HG02884 (cell line): ENCODE results near the gene KLHL29.
"Not testable (repeated sequence)": the region's sequence is repeated elsewhere in the genome, so short reads cannot be mapped to it uniquely, and the experiment has no call there.

ENCODE experiments used
- ATAC-seq: cut with Tn5 transposase; IDR thresholded peaks from one replicate; pipeline ENCODE4 v1.9.1; 2021; ENCODE audit warnings: mild to moderate bottlenecking, moderate library complexity; ENCODE audit not compliant: unreplicated experiment

KLHL29 gene

DNA sequence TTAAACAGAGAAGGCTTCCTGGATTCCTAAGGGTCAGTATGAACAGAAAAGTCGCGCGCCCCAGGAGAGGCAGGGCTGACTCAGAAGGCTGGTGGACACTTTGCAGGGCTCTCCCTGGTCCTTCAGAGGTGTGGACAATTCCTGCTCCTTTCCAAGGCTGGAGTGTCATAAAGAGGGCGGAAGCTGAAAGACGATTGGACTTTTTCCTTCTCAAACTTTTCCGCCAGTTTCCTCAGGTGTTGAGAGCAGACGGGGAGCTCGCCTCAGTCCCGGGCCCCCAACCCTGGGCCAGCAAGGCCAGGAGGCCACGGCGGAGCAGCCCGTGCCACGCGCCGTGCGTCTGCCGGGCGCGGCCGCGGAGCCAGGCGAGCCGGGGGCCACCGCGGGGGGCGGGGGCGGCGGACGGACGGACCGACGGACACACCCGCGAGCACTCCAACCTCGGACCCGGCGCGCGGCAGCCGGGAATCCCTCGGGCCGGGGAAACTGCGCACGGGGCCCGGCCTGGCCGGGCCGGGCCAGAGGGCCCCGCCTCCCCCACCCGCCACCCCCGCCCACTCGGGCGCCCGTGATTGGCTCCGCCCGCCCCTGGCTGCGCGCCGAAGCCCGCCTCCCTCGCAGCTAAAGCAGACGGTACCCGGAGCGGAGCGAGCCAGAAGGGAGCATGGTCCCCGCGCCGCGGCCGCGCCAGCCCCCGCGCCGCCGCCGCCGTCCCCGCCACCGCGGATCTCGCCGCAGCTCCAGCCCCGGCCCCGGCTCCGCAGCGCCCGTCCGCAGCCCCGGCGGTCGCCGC, at the start of gene KLHL29:
TSS of gene KLHL29 (plus strand) at position 629 of the 793 bp plus-strand sequence. CDS start 177,018 bp downstream, outside the sequence.
- peak; percentile 50 for ATAC-seq

- ATAC-seq: no peak
Measured at GRCh38 chr2:23335550-23335949, 49.4 kb upstream of the KLHL29 start.

DNA sequence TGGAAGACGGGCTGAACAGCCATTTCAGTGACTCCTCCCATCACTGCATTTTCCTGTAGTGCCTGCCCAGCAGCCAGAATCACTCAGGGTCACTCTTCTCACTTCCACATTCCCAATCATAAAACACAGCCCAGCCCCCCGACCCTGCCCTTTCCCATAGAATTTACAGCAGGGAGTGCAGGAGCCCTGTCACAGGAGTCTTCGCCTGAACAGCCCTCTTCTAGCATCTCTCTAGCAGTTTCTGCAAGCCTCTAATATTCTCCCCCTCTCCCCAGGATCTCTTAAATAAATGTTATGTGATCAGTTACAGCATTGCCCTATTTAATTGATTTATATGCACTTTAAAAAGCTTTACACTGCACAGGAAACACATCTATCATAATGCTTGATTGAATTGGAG, 42.9 kb upstream of the KLHL29 start:
- ATAC-seq: no peak

GRCh38 chr2:23346029-23346428, 39.0 kb upstream of the KLHL29 start:
- no peak for ATAC-seq

- ATAC-seq: no peak
Measured at GRCh38 chr2:23346781-23347180, 38.2 kb upstream of the KLHL29 start.

DNA sequence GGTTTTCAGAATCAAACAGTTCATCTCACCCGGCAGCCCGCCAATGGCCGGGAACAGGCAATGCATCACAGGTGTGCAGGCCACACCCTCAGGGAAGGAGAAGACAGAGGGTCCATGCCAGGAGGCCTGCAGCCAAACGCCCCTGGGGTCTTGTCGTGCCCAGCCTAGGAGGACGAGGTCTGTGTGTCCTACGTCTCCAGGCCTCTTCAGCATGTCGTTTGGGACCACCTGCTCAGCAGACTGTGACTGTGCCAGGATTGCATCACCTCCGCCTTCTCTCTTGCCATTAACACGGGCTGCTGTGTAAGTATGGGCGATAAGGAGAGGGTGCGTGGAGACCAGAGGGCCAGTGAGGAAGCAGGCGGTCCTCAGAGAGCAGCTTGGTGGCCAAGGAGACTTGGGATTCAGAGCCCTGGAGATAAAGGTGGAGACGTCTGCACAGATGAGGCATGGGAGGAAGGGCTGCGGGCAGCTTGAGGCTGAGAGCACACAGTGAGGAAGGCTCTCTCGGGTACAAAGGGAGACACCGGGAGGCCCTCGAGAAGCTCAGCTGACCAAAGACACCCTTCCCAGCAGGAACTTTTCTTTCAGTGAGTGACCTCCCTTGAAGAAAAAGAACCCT, 37.4 kb upstream of the KLHL29 start:
- no peak for ATAC-seq

DNA sequence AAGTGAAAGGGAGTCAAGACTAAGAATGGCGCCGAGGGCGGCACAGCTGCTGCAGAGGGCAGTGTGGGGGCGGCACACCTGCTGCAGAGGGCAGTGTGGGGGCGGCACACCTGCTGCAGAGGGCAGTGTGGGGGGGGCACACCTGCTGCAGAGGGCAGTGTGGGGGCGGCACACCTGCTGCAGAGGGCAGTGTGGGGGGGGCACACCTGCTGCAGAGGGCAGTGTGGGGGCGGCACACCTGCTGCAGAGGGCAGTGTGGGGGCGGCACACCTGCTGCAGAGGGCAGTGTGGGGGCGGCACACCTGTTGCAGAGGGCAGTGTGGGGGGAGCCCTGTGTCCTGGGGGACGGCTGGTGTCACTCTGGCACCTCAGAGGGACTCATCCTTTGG, 36.9 kb upstream of the KLHL29 start:
- not testable (repeated sequence) for ATAC-seq

- no peak for ATAC-seq
Measured at GRCh38 chr2:23349508-23349907, 35.5 kb upstream of the KLHL29 start.

GRCh38 chr2:23350041-23350791, 34.8 kb upstream of the KLHL29 start:
- ATAC-seq: no peak

DNA sequence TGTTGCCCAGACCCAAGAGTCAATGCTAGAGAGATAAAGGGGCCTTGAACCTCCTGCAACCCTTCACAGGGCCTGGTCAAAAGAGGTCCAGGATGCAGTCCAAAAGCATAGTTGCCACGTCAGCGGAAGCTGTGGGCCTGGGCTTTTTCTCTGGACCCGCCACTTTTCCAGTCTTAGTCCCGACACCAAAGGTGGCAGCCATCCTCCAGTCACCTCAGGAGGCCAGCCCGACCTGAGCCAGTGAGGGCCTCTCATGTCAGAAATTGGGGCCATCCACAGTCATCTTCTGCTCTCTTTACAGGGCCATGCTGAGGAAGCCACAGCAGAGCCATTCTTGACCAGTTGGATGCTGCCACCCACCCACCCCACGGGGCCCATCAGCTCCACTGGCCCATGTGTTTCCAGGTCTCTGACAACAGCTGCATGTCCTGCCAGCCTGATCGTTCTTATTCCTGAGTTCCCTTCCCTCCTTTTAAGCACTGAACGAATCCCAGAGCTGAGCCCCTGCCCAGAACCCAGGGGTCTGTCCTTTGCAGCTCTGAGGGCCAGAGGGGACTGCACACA, 34.1 kb upstream of the KLHL29 start:
- ATAC-seq: no peak

- peak; percentile 87 for ATAC-seq
Measured at GRCh38 chr2:23351388-23352141, 33.4 kb upstream of the KLHL29 start.

- peak; percentile 79 for ATAC-seq
Measured at GRCh38 chr2:23354554-23354953, 30.4 kb upstream of the KLHL29 start.

DNA sequence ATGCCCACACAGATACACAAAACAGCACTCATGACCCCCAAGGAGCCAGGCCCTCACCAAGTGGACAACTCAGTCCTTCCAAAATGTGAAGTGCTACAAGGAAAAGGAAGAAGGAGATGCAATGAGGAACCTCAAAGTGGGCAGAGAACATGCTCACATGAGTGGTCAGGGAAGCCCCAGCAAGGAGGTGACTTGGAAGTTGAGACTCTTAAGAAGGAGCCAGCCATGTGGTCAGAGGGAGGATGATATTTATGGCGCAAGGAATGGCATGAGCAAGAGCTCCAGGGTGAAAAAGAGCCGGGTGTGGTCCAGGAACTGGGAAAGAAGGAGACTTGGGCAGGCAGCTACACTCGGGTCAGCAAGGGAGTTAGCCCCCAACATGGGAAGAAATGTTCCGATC, 30.0 kb upstream of the KLHL29 start:
- ATAC-seq: no peak

- no peak for ATAC-seq
Measured at GRCh38 chr2:23356711-23357110, 28.3 kb upstream of the KLHL29 start.

- no peak for ATAC-seq
Measured at GRCh38 chr2:23359631-23360567, 25.1 kb upstream of the KLHL29 start.

DNA sequence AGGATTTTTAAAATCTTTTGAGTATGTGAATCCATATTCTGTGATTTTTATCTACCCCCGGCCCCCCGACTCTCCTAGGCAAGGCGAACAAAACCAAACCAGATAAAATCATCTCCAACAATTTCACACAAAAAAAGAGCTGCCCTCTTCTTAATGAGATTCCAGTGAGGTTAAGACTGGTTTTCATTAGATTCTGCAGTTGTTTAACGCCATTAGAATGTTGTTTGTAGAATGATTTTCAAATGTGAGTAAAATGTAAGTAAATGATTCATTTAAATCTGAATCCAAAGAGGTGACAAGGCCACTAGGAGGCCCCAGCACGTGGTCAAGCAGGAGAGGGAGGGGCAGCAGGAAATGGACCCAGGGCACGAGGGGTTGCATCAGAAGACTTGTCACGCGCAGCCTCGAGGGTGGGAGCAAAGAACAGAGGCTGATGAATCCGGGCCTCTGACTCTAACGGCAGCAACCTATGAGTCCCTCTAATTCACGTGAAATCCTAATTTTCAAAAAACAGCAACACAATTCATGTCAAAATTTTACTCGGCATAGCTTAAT, 24.3 kb upstream of the KLHL29 start:
- ATAC-seq: no peak

DNA sequence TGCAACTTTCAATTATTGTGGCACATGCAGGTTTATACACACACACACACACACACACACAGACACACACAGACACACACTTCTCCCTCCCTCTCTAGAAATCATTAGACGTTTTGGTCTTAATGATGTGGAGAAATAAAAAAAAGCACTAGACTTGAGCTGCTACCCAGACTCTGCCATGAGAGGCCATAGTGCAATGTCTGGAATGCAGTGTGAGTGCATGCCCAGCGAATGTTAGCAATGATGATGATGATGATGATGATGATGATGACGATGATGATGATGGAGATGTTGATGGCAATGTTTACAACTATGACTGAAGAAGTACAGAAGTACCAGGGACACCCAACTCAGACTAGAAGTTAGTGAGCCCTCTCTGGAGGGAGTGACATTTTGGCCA, 23.8 kb upstream of the KLHL29 start:
- no peak for ATAC-seq

DNA sequence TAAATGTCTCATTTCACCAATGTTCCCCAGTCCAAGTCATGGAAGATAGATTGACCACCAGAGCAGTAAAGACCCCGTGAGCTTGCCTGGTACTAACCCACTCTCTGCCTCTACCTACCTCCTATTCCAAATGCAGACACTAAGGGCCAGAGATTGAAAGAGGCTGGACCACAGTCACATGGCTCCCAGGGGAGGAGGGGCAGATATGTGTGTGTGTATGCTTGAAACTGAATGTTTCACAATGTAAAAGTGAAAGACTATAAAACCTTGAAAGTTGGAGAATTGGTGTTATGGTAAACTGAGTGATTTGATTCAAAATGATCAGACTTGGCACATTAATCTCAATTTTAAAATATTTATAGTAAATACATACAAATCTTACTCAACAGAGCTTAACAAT, 21.7 kb upstream of the KLHL29 start:
- ATAC-seq: no peak

GRCh38 chr2:23363831-23364230, 21.1 kb upstream of the KLHL29 start:
- ATAC-seq: no peak
